ENCODE measurements around the gene MRPL30.
"Not testable (repeated sequence)": the region's sequence is repeated elsewhere in the genome, so short reads cannot be mapped to it uniquely, and the experiment has no call there.

The MRPL30 gene

GRCh38 chr2:99171377-99172140, 9.4 kb upstream of the MRPL30 start:
- intact Hi-C loops (cut with DNase I), result no loop called here
- no peak for DNase-seq

GRCh38 chr2:99181624-99182000, 628 bp downstream of the MRPL30 start:
- DNase-seq, result no peak
- intact Hi-C loops (cut with DNase I), result loop anchor here (2.0 to 5.0 kb wide), 2 partner anchors 39 to 155 kb away; partner anchors contain the start of genes C2orf15, EIF5B and TXNDC9

GRCh38 chr2:99183025-99183424, 2.0 kb downstream of the MRPL30 start:
- no peak for DNase-seq
- intact Hi-C loops (cut with DNase I), result loop anchor here (5.0 kb wide), 1 partner anchor 41 kb away; the partner anchor contains the start of gene C2orf15

DNA sequence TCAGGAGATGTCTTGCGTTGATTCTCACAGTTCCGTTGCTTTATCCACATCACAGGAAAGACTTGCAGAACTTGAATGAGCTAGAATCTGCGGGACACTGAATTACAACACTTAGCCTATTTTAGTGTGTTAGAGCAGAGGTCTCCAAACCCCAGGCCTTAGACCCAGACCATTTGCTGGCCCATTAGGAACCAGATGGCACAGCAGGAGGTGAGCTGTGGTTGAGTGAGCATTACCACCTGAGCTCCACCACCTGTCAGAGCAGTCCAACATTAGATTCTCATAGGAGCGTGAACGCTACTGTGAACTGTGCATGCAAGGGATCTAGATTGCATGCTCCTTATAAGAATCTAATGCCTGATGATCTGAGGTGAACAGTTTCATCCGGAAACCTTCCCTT, 3.8 kb downstream of the MRPL30 start:
- no peak for DNase-seq
- intact Hi-C loops (cut with DNase I), result loop anchor here (5.0 kb wide), 1 partner anchor 43 kb away; the partner anchor contains the start of gene C2orf15

DNA sequence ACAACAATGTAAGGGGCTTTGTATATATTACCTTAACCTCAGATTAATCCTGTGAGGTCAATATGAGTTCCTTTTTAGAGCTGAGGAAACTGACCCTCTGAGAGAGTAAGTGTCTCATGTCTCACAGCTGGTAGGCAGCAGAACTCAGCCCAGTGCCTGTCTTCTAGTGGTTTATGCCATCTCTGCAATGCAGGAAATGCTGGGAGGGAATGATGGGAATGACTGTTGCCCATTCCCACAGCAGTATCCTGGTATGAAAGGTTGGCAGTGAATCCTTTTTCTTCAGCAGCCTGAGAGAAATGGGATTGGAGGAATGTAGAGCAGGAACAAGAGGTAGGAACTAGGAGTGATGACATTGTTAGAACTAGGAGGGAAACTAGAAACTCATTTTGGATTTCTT, 6.0 kb downstream of the MRPL30 start:
- intact Hi-C loops (cut with DNase I), result no loop called here
- no peak for DNase-seq

GRCh38 chr2:99188357-99188756, 7.4 kb downstream of the MRPL30 start:
- intact Hi-C loops (cut with DNase I), result no loop called here

GRCh38 chr2:99190548-99190947, 9.6 kb downstream of the MRPL30 start:
- DNase-seq, result no peak

More at GRCh38 chr2:99188357-99188756, 7.4 kb downstream of the MRPL30 start:
- DNase-seq, result no peak

DNA sequence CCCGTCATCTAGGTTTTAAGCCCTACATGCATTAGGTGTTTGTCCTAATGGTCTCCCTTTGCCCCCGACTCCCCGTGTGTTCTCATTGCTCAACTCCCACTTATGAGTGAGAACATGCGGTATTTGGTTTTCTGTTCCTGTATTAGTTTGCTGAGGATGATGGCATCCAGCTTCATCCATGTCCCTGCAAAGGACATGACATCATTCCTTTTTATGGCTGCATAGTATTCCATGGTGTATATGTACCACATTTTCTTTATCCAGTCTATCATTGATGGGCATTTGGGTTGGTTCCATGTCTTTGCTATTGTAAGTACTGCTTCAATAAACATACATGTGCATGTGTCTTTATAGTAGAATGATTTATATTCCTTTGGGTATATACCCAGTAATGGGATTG, 11.4 kb downstream of the MRPL30 start:
- not testable (repeated sequence) for DNase-seq

More at GRCh38 chr2:99190548-99190947, 9.6 kb downstream of the MRPL30 start:
- intact Hi-C loops (cut with DNase I), result no loop called here

DNA sequence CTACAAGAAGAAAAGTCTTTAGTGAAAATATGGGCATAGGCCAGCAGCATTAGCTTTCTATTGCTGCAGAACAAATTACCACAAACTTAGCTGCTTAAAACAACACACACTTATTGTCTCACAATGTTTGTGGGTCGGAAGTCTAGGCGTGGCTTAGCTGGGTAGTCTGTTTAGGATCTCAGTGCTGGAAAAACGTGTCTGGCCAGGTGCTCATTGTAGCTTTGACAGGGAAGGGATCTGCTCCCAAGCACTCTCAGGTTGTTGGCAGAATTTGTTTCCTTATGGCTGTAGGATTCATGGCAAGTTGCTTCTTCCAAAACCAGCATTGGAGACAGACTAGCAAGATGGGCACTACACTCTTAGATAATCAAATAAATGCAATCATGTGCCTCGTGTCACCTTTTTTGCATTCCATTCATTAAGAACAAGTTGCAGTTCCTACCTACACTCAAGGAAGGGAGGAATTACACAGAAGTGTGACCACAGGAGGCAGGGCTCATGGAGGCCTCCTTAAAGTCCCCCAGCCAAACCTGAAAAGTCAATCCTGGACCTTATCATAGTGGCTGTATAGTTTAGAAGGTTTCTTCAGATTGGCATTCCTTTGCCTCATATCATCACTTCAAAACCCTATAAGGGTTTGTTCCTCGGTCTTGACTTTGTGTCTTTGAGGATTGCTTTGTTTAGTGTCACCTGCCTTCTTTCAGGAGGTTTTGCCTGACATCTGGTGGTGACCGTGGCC, 17.3 kb downstream of the MRPL30 start:
- no peak for DNase-seq
- intact Hi-C loops (cut with DNase I), result no loop called here

More for the DNA sequence above, 11.4 kb downstream of the MRPL30 start:
- intact Hi-C loops (cut with DNase I), result not testable (repeated sequence)

DNA sequence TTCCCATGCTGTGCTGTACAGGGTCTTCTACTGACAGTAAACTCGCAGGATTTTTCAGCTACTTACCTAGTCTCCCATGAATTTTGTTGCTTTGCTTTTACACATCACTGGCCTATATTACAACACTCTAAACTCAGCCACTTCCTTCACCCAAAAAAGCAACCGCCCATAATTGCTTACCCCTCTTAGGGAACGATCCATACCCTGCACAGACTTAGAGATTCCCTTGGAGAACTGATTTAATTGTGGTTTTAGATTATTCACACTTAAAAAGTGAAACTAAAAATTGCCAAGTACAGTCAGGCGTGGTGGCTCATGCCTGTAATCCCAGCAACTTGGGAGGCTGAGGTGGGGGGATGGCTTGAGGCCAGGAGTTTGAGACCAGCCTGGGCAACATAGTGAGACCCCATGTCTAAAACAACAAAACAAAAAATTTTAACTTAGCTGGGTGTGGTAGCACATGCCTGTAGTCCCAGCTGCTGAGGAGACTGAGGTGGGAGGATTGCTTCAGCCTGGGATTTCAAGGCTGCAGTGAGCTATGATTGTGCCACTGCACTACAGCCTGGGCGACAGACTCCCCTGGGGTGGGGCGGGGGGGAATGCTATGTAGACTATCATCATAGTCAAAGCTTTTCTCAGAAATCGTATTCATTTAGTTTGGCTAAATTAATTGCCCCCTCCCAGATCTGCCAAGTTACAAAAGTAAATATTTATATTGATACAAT, 19.3 kb downstream of the MRPL30 start:
- intact Hi-C loops (cut with DNase I), result no loop called here
- no peak for DNase-seq

GRCh38 chr2:99201959-99202678, 21.1 kb downstream of the MRPL30 start:
- DNase-seq, result no peak
- intact Hi-C loops (cut with DNase I), result no loop called here

DNA sequence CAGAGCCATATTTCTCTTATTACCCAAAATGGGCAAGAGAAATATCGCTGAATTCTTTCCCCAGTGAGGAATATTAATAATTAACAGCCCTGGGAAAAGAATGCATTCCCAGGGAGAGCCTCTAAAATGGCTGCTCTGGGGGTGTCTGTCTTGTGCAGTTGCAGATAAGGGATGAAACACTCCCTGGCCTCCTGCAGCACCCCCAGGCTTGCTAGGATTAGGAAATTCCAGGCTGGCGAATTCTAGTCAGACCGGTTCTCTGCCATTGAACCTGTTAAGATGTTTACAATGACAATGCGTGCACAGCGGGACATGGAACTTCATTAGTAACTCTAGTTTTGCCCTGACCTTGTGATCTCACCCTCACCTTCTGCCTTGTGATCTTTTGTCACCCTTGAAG, 24.5 kb downstream of the MRPL30 start:
- no peak for DNase-seq
- intact Hi-C loops (cut with DNase I), result no loop called here

GRCh38 chr2:99216096-99216495, 35.1 kb downstream of the MRPL30 start:
- intact Hi-C loops (cut with DNase I), result no loop called here
- no peak for DNase-seq

DNA sequence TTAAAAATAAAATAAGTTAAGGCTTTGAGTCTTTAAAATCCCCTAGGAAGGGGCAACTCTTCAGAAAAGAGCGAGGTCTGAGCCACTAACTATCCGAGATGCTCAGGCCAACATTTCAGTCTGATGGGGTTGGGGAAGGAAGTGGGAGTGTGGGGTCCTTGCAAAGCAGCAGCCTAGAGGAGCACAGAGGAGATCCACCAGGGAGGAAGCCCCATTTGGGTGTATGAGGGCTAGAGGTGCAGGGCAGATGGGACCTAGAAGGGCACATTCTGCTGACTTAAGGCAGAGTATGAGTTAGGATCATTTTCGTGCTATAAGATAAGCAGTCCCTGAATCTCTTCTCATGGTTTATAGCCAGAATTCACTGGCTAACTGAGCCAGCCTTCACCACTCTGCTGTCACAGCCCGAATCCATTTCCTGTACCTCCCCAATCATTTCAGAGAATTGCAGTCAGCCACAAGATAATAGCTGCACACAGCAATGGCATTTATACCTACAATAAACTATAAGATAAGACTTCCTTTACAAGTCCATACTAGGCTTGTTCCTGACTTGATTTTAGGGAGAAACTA, 37.0 kb downstream of the MRPL30 start:
- intact Hi-C loops (cut with DNase I), result no loop called here
- DNase-seq, result no peak

DNA sequence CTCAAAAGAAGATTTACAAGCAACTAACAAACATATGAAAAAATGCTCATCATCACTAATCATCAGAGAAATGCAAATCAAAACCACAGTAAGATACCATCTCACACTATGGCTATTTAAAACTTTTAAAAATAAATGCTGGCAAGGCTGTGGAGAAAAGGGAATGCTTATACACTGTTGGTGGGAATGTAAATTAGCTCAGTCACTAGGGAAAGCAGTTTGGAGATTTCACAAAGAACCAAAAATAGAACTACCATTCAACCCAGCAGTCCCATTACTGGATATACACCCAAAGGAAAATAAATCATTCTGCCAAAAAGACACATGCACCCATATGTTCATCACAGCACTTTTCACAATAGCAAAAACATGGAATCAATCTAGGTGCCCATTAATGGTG, 52.2 kb downstream of the MRPL30 start:
- DNase-seq; intact Hi-C loops (cut with DNase I): not testable (repeated sequence)

DNA sequence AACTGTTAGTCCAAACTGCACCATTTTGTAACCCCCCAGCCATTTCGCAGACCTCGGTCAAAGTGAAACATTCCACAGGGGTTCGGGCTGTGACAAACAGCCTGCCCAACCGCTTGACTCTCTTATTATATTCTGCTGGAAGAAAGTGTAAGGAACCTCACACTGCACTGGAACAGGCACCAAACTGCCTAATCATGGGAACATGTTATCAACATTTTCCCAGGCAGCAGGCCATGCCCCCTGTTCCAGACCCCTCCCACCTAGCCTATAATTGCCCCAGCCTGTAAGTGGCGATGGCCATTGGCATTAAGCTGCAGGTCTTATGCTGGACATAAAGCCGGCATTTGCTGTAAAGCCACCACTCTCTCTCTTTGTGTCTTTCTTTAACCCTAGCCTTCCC, 57.6 kb downstream of the MRPL30 start:
- intact Hi-C loops (cut with DNase I), result no loop called here
- DNase-seq, result no peak

- intact Hi-C loops (cut with DNase I), result no loop called here
- no peak for DNase-seq
These were observed 59.4 kb downstream of the MRPL30 start for GRCh38 chr2:99240431-99240830.

DNA sequence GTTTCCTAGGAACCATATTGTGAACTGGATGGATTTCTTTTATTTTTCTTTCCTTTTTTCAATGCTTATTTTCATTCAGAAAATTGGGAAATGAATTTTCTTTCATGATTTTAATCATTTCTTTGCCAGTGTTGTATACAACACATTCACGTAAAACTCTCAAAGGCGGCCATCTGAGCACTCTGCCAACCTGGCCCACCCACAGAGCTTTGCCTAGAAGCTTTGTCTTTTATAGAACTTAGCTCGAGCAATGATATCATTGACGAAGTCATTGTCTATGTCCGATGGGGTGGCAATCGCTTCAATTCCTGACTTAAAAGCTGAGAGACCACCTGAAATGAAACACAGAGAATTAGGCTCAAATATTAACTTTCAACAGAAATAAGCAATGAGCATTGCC, 61.2 kb downstream of the MRPL30 start:
- intact Hi-C loops (cut with DNase I), result no loop called here

More for the DNA sequence above, 61.2 kb downstream of the MRPL30 start:
- DNase-seq, result no peak

Measured in head of caudate nucleus (tissue), 42 donors.